Stomach smooth muscle (tissue), 2 donors: Measurements from ENCODE around the gene PHIP.
A peak's percentile ranks its signal among the peaks of the same experiment; 100 is the strongest.
"Not testable (repeated sequence)": the region's sequence is repeated elsewhere in the genome, so short reads cannot be mapped to it uniquely, and the experiment has no call there.

Source experiments
- H3K27ac ChIP-seq: one replicate; pipeline ENCODE4 v1.7.0; 2013; ENCODE audit warnings: mild to moderate bottlenecking, low read length, inconsistent platforms
- H3K27me3 ChIP-seq, 2 donors: one replicate each; pipeline ENCODE4 v1.7.0; 2013; ENCODE audit warnings: low read length in 2 of 2; ENCODE audit not compliant: insufficient read depth in 2 of 2, control insufficient read depth in 1 of 2
- H3K36me3 ChIP-seq, 2 donors: one replicate each; pipeline ENCODE4 v1.7.0; 2013; ENCODE audit warnings: low read length in 2 of 2; ENCODE audit not compliant: control insufficient read depth in 2 of 2, insufficient read depth in 2 of 2
- H3K4me1 ChIP-seq: one replicate; pipeline ENCODE4 v1.7.0; 2013; ENCODE audit warnings: low read length; ENCODE audit not compliant: control insufficient read depth, insufficient read depth
- H3K4me3 ChIP-seq, 2 donors: one replicate each; pipeline ENCODE4 v1.7.0; 2013; ENCODE audit warnings: low read length in 2 of 2
- H3K9ac ChIP-seq, 2 donors: one replicate each; pipeline ENCODE4 v1.7.0; 2013; ENCODE audit warnings: low read length in 2 of 2, mild to moderate bottlenecking in 1 of 2
- H3K9me3 ChIP-seq, 2 donors: one replicate each; pipeline ENCODE4 v1.7.0; 2013; ENCODE audit warnings: low read length in 2 of 2; ENCODE audit not compliant: control insufficient read depth in 2 of 2
- donor health status: healthy.
- donor health status: Pancreatic carcinoma.

PHIP gene

DNA sequence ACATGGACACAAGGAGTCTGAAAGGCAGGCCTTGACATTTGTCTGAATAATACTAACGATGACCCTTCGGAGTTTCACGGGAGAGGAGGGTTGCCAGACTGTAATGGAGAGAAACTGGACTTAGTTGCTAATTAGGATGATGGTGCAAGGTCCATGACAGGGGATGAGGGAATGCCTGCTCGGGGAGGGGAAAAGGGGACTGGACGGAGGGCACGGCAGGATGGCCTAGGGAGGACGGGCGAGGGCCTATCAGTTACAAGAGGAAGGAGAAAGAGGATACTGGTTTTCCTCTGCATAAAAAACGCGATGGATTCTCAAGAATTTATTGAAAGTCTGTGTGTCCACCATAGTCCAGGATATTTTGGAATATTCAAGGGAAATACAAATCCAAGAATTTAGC, 168.0 kb downstream of the PHIP start:
- H3K27me3 ChIP-seq: peaks cover 2 to 13% of the 10 kb centered on the region in 2 donors
- no peak overlapping the region for H3K27ac ChIP-seq
- H3K4me1 ChIP-seq: peaks cover 2% of the 10 kb centered on the region
- no peaks in the 10 kb centered on the region for H3K36me3 ChIP-seq
- no peak overlapping the region for H3K9ac ChIP-seq
- H3K9me3 ChIP-seq: no peaks in the 10 kb centered on the region
- H3K4me3 ChIP-seq: peak overlapping the region; percentile 27 to 64

DNA sequence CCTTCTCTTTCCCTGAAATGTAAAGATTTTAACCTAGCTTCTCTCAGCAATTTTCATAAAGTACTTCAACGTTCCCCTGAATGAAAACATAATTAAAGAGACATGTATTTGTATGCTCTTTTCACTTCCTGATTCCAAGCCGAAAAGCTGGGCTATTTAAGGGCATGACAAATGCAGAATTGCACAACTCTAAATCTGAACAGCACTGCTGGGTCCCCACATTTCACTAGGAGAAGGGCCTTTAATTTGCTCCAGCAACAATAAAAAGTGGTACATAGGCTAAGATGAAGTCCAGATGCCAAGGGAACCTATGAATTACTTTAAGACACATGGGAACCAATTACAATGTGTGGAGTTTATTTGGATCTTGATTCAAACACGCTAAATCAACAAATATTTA, 168.7 kb downstream of the PHIP start:
- no peak overlapping the region for H3K4me3 ChIP-seq
- no peaks in the 10 kb centered on the region for H3K36me3 ChIP-seq
- H3K9me3 ChIP-seq: no peaks in the 10 kb centered on the region
- peaks cover 2% of the 10 kb centered on the region for H3K4me1 ChIP-seq
- no peak overlapping the region for H3K27ac ChIP-seq
- H3K27me3 ChIP-seq: peaks cover 2 to 13% of the 10 kb centered on the region in 2 donors
- no peak overlapping the region for H3K9ac ChIP-seq

GRCh38 chr6:78908621-78909020, 169.4 kb downstream of the PHIP start:
- Histone ChIP-seq H3K9me3 (no peaks in the 10 kb centered on the region), H3K27me3 (peaks cover 2 to 13% of the 10 kb centered on the region in 2 donors), H3K27ac (no peak overlapping the region), H3K36me3 (no peaks in the 10 kb centered on the region), H3K9ac (no peak overlapping the region), H3K4me3 (no peak overlapping the region), H3K4me1 (peaks cover 2% of the 10 kb centered on the region)

DNA sequence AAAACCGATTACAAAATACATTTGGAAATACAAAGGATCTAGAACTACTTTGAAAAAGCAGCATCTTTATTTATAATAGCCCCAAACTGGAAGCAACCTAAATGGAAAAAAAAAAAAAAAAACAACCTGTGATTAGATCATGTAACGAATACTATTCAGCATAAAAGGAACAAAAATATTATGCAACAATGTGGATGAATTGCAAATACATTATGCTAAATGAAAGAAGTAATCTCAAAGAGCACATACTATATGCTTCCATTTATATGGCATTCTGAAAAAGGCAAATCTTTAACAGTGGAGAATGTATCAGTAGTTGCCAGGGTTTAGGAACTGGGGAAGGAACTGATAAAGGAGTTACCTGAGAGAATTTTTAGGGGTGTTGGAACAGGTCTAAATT, 181.8 kb downstream of the PHIP start:
- Histone ChIP-seq H3K27me3 (no peaks in the 10 kb centered on the region), H3K9me3 (no peaks in the 10 kb centered on the region), H3K9ac (no peak overlapping the region), H3K4me1 (no peaks in the 10 kb centered on the region), H3K4me3 (no peak overlapping the region), H3K27ac (no peak overlapping the region), H3K36me3 (no peaks in the 10 kb centered on the region)

GRCh38 chr6:78889901-78890300, 188.2 kb downstream of the PHIP start:
- not testable (repeated sequence) for H3K27me3 ChIP-seq, H3K9me3 ChIP-seq, H3K4me3 ChIP-seq, H3K4me1 ChIP-seq, H3K27ac ChIP-seq, H3K36me3 ChIP-seq, H3K9ac ChIP-seq
